HG02885 (cell line): ENCODE results near the gene ASIC1.
A peak's percentile ranks its signal among the peaks of the same experiment; 100 is the strongest.
"Not testable (repeated sequence)": the region's sequence is repeated elsewhere in the genome, so short reads cannot be mapped to it uniquely, and the experiment has no call there.

ENCODE experiments used
- ATAC-seq: cut with Tn5 transposase; IDR thresholded peaks from one replicate; pipeline ENCODE4 v1.9.1; 2021; ENCODE audit warnings: mild to moderate bottlenecking; ENCODE audit not compliant: unreplicated experiment, poor library complexity

The ASIC1 gene

DNA sequence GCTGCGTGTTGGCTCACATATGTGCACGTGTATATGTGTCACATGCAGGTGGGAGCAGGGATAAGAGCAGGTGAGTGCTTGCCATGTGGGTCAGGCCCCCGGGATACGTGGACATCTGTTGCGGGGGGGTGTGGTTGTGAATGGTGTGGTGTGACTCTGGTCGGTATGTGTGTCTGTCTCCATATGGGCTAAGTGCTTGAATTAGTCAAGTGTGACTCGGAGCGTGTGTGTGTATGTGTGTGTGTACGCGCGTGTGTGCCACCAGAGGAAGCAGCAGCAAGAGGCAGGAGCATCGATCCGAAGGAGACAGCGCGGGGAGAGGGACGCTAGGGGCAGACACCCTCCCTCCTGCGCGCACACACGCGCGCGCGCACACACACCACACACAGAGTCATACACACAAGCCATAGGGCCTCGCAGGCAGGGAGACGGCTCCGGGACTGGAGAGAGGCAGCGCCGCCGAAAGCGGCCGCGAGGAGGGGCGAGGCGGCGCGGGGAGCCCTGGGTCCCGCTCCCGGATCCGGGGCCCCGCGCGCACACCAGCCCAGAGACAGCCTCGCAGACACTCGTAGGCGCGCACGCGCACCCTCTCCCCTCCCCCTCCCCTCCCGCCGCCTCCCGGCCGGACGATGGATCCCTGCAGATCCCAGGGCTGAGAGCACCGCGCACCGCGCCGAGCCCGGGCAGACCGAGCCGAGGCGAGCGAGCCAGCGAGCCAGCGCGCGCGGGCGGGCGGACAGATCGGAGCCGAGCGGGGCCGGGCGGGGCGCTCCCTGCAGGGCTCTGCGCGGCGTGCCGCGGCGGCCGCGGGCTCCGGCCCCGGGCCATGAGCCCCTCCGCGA is at the start of gene ASIC1:
Gene ASIC1, plus strand, starts transcription at position 597 of the 842 bp plus-strand sequence. CDS start 1,171 bp downstream, outside the sequence.
- ATAC-seq, result no peak

DNA sequence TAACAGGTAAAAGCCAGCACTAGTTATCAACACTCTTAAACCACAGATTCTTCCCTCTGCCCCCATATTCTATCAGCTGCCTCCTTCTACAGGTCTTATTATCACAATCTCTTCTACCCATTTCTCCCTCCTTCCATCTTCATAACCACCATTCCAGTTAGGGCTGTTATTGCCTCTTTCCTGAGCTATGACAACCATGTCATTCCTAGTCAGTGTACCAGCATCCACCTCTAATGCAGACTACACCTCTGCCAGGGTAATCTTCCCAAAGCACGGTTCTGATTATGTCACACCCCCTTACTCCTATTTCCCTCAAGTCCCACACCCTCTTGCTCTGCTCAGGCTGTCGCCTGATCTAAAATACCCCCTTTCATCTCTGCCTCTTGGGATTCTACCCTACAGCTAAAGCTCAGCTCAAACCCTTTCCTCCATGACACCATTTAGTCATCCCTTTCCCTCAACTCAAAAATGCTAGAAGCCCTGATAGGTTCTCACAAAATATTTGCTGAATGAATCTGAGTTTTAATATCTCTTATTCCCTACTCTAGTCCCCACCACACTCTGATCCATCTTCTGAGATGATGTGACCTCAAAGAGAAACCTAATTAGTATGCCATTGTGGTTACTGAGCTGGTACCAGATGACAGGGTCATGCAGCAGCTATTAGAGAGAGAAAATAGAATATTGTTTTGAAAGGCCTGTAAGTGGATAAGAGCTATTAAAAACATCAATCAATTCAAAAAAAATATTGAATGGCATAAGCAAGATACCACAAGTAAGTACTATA is 43.8 kb upstream of the ASIC1 start:
- ATAC-seq, result no peak

DNA sequence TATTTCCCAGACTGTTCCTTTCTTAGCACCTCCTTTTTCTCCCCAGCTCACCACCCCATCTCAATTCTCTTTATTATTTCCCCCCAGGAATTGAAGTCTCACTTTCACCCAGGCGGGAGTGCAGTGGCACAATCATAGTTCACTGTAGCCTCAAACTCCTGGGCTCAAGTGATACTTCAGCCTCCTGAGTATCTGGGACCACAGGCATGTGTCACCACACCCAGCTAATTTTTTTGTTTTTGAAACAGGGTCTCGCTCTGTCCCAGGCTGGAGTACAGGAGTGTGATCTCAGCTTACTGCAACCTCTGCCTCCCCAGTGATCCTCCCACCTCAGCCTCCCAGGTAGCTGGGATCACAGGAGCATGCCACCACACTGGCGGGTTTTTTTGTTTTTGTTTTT is 43.1 kb upstream of the ASIC1 start:
- no peak for ATAC-seq

DNA sequence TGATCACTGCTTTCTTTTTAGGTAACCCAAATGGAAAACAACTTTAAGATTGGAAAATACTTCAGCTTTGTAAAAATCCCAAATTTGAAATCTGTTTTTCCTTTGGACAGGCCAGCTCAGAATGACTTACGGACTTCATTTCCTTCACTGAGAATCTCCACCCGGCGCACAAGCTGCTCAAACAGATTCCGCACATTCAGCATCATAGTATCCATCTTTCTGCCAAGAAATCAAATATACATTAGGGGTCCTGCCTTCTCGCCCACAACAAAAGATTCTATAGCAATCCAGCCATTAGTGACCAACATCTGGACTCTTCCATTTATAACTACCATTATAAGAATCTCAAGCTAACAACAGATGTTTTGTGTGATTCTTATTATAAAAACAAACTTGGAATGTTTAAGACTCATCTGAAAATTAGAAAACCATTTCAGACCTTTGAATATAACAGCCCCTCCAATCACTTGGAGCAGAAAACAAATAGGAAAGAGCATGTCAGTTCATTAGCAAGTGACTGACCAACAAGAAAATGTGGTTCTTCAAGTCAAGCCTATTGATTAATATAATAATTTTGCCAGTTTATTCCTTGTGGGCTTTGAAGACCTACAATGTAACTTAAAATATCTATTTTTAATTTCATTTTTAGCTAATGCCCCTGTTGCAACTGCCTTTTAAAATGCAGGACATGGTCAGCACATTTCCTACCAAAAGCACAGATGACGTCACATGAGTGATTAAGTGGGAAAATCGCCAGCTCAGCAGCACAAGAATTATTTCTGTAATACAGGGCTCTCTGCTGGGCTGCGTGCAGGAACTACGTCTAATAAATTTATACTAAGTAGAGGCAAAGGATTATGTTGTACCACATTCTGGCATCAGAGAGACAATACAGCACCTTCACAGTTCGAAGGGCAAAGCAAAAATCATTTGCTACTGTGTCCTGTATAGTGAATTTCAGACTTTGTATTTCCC is 40.6 kb upstream of the ASIC1 start:
- no peak for ATAC-seq

GRCh38 chr12:50017641-50018040 is 39.8 kb upstream of the ASIC1 start:
- no peak for ATAC-seq

DNA sequence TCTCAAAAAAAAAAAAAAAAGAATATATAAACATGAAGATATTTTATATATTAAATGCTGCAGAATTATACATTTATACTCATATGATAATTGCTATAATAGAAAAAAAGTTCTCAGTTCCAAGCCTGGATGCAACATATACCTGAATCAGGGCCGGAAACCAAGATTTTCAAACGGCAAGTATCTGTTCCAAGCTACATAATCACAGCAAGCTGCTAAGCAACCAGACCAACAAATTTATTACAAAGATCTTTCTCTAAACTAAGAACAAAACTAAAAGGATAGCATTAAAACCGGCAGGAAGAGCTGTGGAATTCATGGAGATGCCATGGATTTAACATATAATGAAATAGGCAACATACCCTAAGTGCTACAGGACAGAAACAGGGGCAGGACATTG is 39.2 kb upstream of the ASIC1 start:
- no peak for ATAC-seq

DNA sequence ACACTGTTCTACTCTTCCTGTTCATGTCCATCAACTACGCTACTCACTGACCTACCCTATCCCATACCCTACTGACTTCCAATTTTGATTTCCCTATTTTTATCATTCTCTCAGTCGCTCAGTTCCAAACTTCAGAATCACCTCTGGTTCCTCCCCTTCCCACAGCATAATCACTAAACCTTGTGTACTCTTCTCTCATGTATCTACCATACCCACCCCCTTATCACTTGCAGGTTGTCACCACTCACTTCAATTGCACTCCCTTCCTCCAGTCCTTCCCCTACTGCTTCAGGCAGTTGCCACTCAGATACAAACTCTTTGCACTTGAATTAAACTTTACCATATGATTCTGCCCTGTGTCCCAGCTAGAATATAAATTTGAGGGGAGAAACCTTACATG is 38.4 kb upstream of the ASIC1 start:
- ATAC-seq, result no peak

- ATAC-seq, result no peak
Measured at GRCh38 chr12:50019524-50019923, 37.9 kb upstream of the ASIC1 start.

DNA sequence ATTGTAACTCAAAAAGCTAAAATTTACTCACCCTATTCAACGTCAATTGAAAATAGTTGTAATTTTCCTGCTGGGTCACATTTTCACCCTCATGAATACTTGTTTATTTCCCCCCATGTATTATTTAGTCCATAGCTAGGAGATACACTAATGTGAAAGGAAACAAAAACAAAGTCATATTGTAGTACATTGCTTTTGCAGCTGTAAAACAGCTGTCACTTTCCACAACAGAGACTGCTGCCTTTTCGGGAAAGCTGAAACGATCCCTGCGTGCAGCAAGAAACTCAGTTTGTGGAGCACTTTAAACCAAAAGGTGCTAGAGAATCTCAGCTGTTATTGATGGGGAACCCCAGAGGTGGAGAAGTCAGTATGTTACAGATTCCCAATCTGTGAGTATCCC is 36.4 kb upstream of the ASIC1 start:
- no peak for ATAC-seq

- no peak for ATAC-seq
Measured at GRCh38 chr12:50022903-50023302, 34.5 kb upstream of the ASIC1 start.

GRCh38 chr12:50024227-50024626 is 33.2 kb upstream of the ASIC1 start:
- no peak for ATAC-seq

GRCh38 chr12:50024805-50025186 is 32.6 kb upstream of the ASIC1 start:
- ATAC-seq, result peak; percentile 23

DNA sequence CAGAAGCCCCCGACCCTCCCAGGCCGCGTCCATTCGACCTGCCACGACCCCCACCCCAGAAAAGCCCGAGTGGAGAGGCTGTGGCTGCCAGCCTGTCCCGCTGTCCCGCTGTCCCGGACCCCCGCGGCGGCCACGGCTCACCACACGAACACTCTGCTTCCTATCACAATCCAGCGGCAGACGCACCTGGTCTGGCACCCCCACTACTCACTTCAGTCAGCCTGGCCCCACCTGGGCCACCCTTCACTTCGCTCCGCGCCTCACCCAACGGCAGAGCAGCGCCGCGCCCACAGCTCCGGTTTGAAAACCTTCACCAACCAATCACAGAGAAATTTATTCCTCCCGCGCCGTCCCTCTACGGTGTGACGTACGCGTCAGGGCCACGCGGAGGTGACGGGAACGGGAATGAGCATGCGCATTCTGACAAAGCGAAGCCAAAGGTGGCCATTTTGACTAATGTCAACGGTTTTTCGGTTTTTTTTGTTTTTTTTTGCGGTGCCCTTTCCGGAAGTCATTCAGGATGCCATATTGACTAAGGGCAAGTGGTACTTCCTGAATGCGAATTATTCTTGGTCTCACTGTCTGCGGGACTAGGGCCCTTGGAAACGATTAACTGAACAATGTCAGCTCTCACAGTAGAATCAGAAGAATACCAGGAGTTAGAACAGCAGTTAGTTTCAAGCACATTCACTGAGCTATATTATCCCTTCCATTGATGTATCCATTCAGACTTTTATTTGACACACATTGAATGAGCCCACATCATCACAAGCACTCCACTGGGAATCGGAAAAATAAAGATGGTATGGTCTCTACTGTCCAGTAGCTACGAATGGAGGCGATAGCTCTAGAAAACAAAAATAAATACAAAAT is 32.0 kb upstream of the ASIC1 start, which contains the start of gene RACGAP1:
Gene RACGAP1, minus strand, starts transcription at position 308 of the 873 bp plus-strand sequence. CDS start 8,779 bp downstream, outside the sequence.
- peak; percentile 98 for ATAC-seq

DNA sequence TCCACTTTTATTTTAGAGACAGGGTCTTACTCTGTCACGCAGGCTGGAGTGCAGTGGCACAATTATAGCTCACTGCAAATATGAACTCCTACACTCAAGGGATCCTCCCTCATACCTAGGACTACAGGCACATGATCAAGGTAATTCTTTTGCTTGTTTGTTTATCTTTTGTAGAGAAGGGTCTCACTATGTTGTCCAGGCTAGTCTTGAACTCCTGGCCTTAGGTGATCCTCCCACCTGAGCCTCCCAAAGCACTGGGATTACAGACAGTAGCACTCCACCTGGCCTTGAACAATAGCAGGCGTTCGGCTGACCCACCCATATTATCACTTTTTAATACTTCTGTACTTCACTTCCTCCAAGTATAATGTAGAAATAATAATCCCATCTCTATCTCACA is 30.7 kb upstream of the ASIC1 start:
- no peak for ATAC-seq

DNA sequence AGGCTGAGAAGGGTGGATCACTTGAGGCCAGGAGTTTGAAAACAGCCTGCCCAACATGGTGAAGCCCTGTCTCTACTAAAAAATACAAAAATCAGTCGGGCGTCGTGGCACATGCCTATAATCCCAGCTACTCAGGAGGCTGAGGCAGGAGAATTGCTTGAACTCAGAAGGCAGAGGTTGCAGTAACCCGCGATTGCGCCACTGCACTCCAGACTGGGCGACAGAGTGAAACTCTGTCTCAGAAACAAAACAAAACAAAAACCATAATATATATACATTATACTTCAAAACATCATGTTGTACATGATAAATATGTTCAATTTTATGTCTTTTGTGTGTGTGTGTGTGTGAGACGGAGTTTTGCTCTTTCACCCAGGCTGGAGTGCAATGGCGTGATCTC is 26.9 kb upstream of the ASIC1 start:
- ATAC-seq, result not testable (repeated sequence)

GRCh38 chr12:50032515-50032853 is 24.9 kb upstream of the ASIC1 start:
- no peak for ATAC-seq

DNA sequence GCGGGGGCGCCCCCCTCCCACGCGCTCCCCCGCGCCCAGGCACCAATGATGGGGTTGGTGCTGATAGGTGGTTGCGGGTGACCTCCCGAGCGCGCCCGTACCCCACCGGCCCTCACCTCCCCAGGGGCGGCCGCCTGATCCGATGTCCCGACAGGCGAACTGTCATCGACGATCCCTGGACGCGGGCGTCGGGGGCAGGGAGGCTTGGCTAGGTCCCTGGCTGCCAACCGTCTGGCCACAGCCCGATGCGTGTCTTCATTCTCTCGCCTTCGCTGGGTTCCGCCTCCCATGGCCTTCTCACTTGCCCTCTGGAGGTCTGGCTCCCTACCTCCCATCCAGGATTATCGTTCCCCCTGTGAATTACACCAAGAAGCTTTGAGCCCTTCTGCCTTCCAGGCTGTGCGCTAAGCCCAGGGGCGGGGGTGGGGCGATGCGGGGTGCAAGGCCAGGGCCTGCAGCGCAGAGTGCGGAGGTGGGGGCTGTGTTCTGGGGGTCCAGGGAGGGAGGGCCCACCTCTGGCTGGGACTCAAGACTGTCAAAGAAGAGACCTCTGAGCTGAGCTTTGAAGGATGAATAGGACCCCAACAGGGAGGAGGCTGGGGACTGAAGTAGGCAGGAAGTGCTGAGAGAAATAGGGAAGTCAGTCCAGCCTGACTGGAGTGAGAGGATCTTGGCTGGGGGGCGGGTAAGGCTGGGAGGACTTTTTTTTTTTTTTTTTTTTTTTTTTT is 24.4 kb upstream of the ASIC1 start:
- no peak for ATAC-seq

GRCh38 chr12:50038336-50038735 is 19.1 kb upstream of the ASIC1 start:
- no peak for ATAC-seq
